K562 (cell line): Measurements from ENCODE around the gene GALE. TPM values are rescaled to one million over a fixed set of nuclear protein-coding genes. Genes with fewer than 3 reads are reported as not detected.

ENCODE experiments used
- ATAC-seq: fragments of 200-7000 bp; cut with Tn5 transposase; 3 replicates; pipeline ENCODE4 v1.9.1; 2020; ENCODE audit warnings: moderate library complexity
- BruUV-seq: library from RNA; stranded (reverse); fragments of 400-500 nt; replicated peaks from 2 replicates; lab custom pipeline; 2021; lab: Mats Ljungman, UMichigan
- CTCF ChIA-PET: fragments of 300-600 bp; formaldehyde crosslinking; extraction: SDS; loops from one replicate; lab custom pipeline; 2021; ENCODE audit warnings: low intra/inter-chr PET ratio; lab: Yijun Ruan, JAX
- POLR2A ChIA-PET: fragments of 300-600, 350-650 bp; sonication (Branson Sonifier 250); formaldehyde crosslinking; extraction: SDS; loops from one replicate; lab custom pipeline; 2021; ENCODE audit warnings: antibody characterized with exemption, inconsistent platforms; lab: Yijun Ruan, JAX
- DNase-seq, 4 experiments: peaks; one replicate each; pipeline versions ENCODE4 v3.0.0 to v3.0.0-alpha.2; 2011 to 2018; ENCODE audit warnings: low spot score in 3 of 4, mixed read lengths in 3 of 4; ENCODE audit errors: extremely low read depth in 1 of 4
- FAIRE-seq: peaks from 2 replicates; lab custom pipeline; 2011; peaks lifted over from hg19 to GRCh38; lab: Jason Lieb, UNC
- H2AFZ ChIP-seq: 2 replicates; pipeline ENCODE4 v1.6.0; 2011; ENCODE audit warnings: low read depth, low read length, control low read depth, inconsistent platforms
- H3K27ac ChIP-seq: fragments of 200-600 bp; 3 replicates; pipeline ENCODE4 v1.8.0; 2011; ENCODE audit warnings: low read depth, mild to moderate bottlenecking, control low read depth, inconsistent platforms, low read length, moderate library complexity, mixed read lengths; ENCODE audit errors: extremely low read depth
- H3K27me3 ChIP-seq, 2 experiments: fragments of 300-600 bp in 1 of 2; 2 replicates in 1 of 2; 3 replicates in 1 of 2; pipeline versions ENCODE4 v1.6.0 to v1.8.0; 2011; ENCODE audit warnings: inconsistent platforms in 2 of 2, low read length in 2 of 2, mild to moderate bottlenecking in 1 of 2, mixed read lengths in 1 of 2, moderate library complexity in 1 of 2; ENCODE audit not compliant: control insufficient read depth in 2 of 2, insufficient read depth in 2 of 2
- H3K36me3 ChIP-seq: fragments of 300-600 bp; 3 replicates; pipeline ENCODE4 v1.8.0; 2011; ENCODE audit warnings: mild to moderate bottlenecking, low read length, inconsistent platforms; ENCODE audit not compliant: control insufficient read depth, insufficient read depth
- H3K4me1 ChIP-seq, 2 experiments: fragments of 200-600 bp in 1 of 2; replicated peaks in 1 of 2; 2 replicates in 1 of 2; 3 replicates in 1 of 2; pipeline versions ENCODE4 v1.5.1 to v1.8.0; 2011; ENCODE audit warnings: inconsistent platforms in 2 of 2, low read length in 2 of 2, mild to moderate bottlenecking in 1 of 2, mixed read lengths in 1 of 2, moderate library complexity in 1 of 2; ENCODE audit not compliant: control insufficient read depth in 2 of 2, insufficient read depth in 2 of 2
- H3K4me2 ChIP-seq: 2 replicates; pipeline ENCODE4 v1.6.1; 2011; ENCODE audit warnings: low read length, control low read depth, inconsistent platforms, mixed read lengths; ENCODE audit not compliant: insufficient read depth
- H3K4me3 ChIP-seq: fragments of 200-600 bp; sonication (generic), shearing (Covaris generic); 2 replicates; pipeline ENCODE4 v1.5.1; 2016; ENCODE audit warnings: control low read depth, inconsistent platforms
- H3K79me2 ChIP-seq: fragments of 200-600 bp; 3 replicates; pipeline ENCODE4 v1.8.0; 2011; ENCODE audit warnings: low read length, inconsistent platforms; ENCODE audit not compliant: control insufficient read depth, insufficient read depth
- H3K9ac ChIP-seq, 2 experiments: 2 replicates each; pipeline versions ENCODE4 v1.6.0 to v1.6.1; 2011; ENCODE audit warnings: low read depth in 2 of 2, low read length in 2 of 2, control low read depth in 1 of 2, inconsistent platforms in 1 of 2, mild to moderate bottlenecking in 1 of 2, mixed read lengths in 1 of 2; ENCODE audit not compliant: insufficient read depth in 1 of 2
- H3K9me1 ChIP-seq: one replicate; pipeline ENCODE4 v1.6.0; 2011; ENCODE audit warnings: inconsistent platforms, mild to moderate bottlenecking, low read length, moderate library complexity; ENCODE audit not compliant: control insufficient read depth, insufficient read depth
- H3K9me3 ChIP-seq: replicated peaks from 2 replicates; pipeline ENCODE4 v1.5.1; 2011; ENCODE audit warnings: low read depth, low read length, inconsistent platforms; ENCODE audit not compliant: control insufficient read depth, insufficient read depth
- H4K20me1 ChIP-seq: replicated peaks from 2 replicates; pipeline ENCODE4 v1.6.1; 2011; ENCODE audit warnings: low read length, inconsistent platforms, mixed read lengths; ENCODE audit not compliant: control insufficient read depth, insufficient read depth
- EP400 ChIP-seq: fragments of 450-650 bp; IDR thresholded peaks from 2 replicates; pipeline ENCODE4 v1.6.1; 2017; ENCODE audit warnings: antibody characterized with exemption, mild to moderate bottlenecking, moderate library complexity
- ERF ChIP-seq: fragments of 450-650 bp; formaldehyde crosslinking; IDR thresholded peaks from 2 replicates; pipeline ENCODE4 v1.4.0; 2020; ENCODE audit warnings: mild to moderate bottlenecking, mixed read lengths
- FOXA3 ChIP-seq, 2 experiments: fragments of 450-650 bp in 1 of 2; sonication (generic) in 1 of 2; formaldehyde crosslinking; IDR thresholded peaks in 1 of 2; conservative IDR thresholded peaks in 1 of 2; 2 replicates each; pipeline versions ENCODE4 v1.4.0 to v1.8.0; 2020 to 2022; ENCODE audit warnings: mild to moderate bottlenecking in 2 of 2, missing genetic modification reagents in 1 of 2
- HCFC1 ChIP-seq: IDR thresholded peaks from 2 replicates; pipeline ENCODE4 v1.6.1; 2012; ENCODE audit warnings: low read depth, low read length, improper control_type of control experiment
- KLF16 ChIP-seq: IDR thresholded peaks from 2 replicates; pipeline ENCODE4 v1.6.1; 2016; ENCODE audit warnings: antibody characterized with exemption
- MCM7 ChIP-seq, 2 experiments: fragments of 450-650 bp; IDR thresholded peaks; 2 replicates each; pipeline ENCODE4 v1.6.1; 2016 to 2018
- NCOA2 ChIP-seq, 2 experiments: fragments of 450-650 bp; IDR thresholded peaks; 2 replicates each; pipeline ENCODE4 v1.6.1; 2018; ENCODE audit warnings: mild to moderate bottlenecking in 2 of 2, moderate library complexity in 1 of 2; ENCODE audit not compliant: partially characterized antibody in 2 of 2
- SAFB2 ChIP-seq: fragments of 200-400 bp; formaldehyde crosslinking; IDR thresholded peaks from 2 replicates; pipeline ENCODE4 v1.6.1; 2018; ENCODE audit warnings: borderline replicate concordance, low read length, low read depth, moderate library complexity; ENCODE audit not compliant: severe bottlenecking
- SMARCE1 ChIP-seq: fragments of 450-650 bp; IDR thresholded peaks from 2 replicates; pipeline ENCODE4 v1.7.1; 2016; ENCODE audit warnings: mild to moderate bottlenecking
- SPI1 ChIP-seq: IDR thresholded peaks from 2 replicates; pipeline ENCODE4 v1.6.1; 2011; ENCODE audit warnings: low read depth, low read length, control low read depth, borderline replicate concordance
- TCF3 ChIP-seq: sonication (generic); formaldehyde crosslinking; IDR thresholded peaks from 2 replicates; pipeline ENCODE4 v1.4.0; 2020; ENCODE audit warnings: mild to moderate bottlenecking, missing genetic modification reagents
- ZNF12 ChIP-seq: sonication (generic); formaldehyde crosslinking; IDR thresholded peaks from 2 replicates; pipeline ENCODE4 v1.4.0; 2020; ENCODE audit warnings: mild to moderate bottlenecking, missing genetic modification reagents
- WGBS: fragments of 100-300 bp; shearing (Covaris generic); methylation state at CpG from one replicate; pipeline ENCODE4 v1.1.6; 2016; ENCODE audit warnings: low coverage, mixed read lengths; ENCODE audit not compliant: insufficient coverage; ENCODE audit errors: missing lambda C conversion rate; 5-methylcytosine and 5-hydroxymethylcytosine counted together
- in situ Hi-C: fragments of 300-500 bp; cut with MboI; formaldehyde crosslinking; loops from 4 replicates; pipeline ENCODE4 v1.15.0; 2018; ENCODE audit warnings: inconsistent platforms, mixed read lengths
- intact Hi-C: fragments of 100-400 bp; cut with micrococcal nuclease; formaldehyde crosslinking; loops from 2 replicates; pipeline ENCODE4 v1.14.2; 2022
- polyA plus RNA-seq, 8 experiments: library from polyadenylated mRNA; depleted of rRNA in 4 of 8; stranded (reverse) in 5 of 8; unstranded in 3 of 8; fragments of >200 nt; fragmentation: Nextera tagmentation in 2 of 8; fragmentation: Illumina TruSeq in 1 of 8; extraction: Ambion mirVana in 2 of 8; extraction: Trizol in 1 of 8; gene quantifications; 2 replicates each; pipeline versions ENCODE4 v1.2.1 to v1.2.3, GENCODE V29; 2011 to 2014; ENCODE audit warnings: inconsistent platforms in 1 of 8, missing spikeins in 1 of 8
- total RNA-seq, 7 experiments: library from RNA; depleted of rRNA in 6 of 7; stranded (reverse); fragments of >200 nt in 6 of 7; fragmentation: Illumina TruSeq in 2 of 7; extraction: Trizol in 2 of 7; gene quantifications; 2 replicates each; pipeline versions ENCODE4 v1.2.1 to v1.2.3, GENCODE V29; 2011 to 2021; ENCODE audit warnings: low replicate concordance in 1 of 7

The GALE gene
- total and polyA plus RNA-seq, 9 of the 15 experiments (the other 6 are each of a cell fraction or from before 2014, with no cell fraction given), result 8.4 to 139 (median 88.3) TPM

DNA sequence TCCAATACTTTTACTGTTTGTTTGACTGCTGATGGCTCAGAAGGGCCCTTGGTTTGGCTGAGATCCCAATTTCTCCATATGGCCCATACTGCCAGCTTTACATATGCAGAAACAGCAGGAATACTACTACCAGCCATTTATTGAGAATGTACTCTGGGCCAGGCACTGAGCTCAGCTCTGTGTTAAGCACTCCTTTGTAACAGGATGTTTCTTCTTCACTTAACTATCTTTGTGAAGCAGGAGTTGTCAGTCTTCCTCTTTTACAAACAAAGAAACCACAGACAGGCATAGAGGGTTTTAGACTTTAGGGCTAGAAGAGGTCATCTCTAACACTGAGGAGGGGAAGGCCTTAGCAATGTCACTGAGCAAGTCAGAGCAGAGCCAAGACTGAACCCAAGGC is 16.4 kb upstream of the GALE start:
- no peaks in the 10 kb centered on the region for H3K27me3 ChIP-seq
- H3K4me1 ChIP-seq, result no peaks in the 10 kb centered on the region; a peak in 1 of 5 replicates
- peak; percentile 34 for ATAC-seq
- H3K4me2 ChIP-seq, result no peak overlapping the region
- peak in 1 of 2 experiments; percentile 43; a peak in 1 of 4 replicates for TF ChIP-seq FOXA3 (CRISPR knock-in tag; conservative IDR thresholded peaks at IDR 0.05 in 1 of 2, IDR thresholded peaks at IDR 0.05 in 1 of 2)
- peak; percentile 58 for TF ChIP-seq SPI1
- TF ChIP-seq EP400, result no peak
- peak; percentile 62 for TF ChIP-seq TCF3 (CRISPR knock-in tag)
- TF ChIP-seq KLF16, result no peak
- TF ChIP-seq ERF (CRISPR knock-in tag), result 0 out of 2 replicates have a peak, but pooled peaks have one; percentile 17
- no peak for DNase-seq
- H3K9me3 ChIP-seq, result no peaks in the 10 kb centered on the region
- H3K27ac ChIP-seq, result no peak overlapping the region
- FAIRE-seq, result no peak
- CTCF ChIA-PET, result no interaction called here
- intact Hi-C loops, result no loop called here
- no peaks in the 10 kb centered on the region for H3K79me2 ChIP-seq
- no TSS peak for BruUV-seq
- no peak overlapping the region for H3K4me3 ChIP-seq
- no peak overlapping the region for H2AFZ ChIP-seq
- peaks cover 25% of the 10 kb centered on the region; the same call in 2 of the 3 replicates for H3K36me3 ChIP-seq
- no peaks in the 10 kb centered on the region for H3K9me1 ChIP-seq
- in situ Hi-C loops, result no loop called here
- H4K20me1 ChIP-seq, result no peaks in the 10 kb centered on the region
- no peak overlapping the region for H3K9ac ChIP-seq
- POLR2A ChIA-PET, result interaction anchor here (0.7 to 1.3 kb wide), 4 partner anchors 8 to 50 kb away, joined by 3 to 4 read pairs (median 4); partner anchors contain the start of gene HMGCL

DNA sequence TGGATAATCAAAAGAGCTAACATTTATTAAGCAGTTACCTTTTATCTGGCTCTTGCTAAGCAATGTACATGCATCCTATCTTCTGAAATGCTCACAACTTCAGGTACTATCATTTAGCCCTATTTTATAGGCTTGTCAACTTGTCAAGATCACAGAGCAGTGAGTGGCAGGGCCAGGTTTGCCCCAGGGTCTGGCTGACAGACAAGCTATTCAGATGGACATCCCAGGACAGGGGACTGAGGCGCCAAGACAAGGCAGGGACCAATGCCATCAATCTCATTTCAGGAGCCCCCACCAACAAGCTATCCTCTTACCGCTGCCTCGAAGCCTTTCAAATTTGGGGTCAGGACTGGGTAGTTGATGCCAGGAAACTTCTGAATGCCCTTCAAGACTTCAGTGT is 15.8 kb upstream of the GALE start:
- BruUV-seq, result no TSS peak
- Histone ChIP-seq H3K27me3 (no peaks in the 10 kb centered on the region), H3K4me1 (no peaks in the 10 kb centered on the region; a peak in 1 of 5 replicates), H3K9me1 (no peaks in the 10 kb centered on the region), H3K4me2 (no peak overlapping the region), H2AFZ (no peak overlapping the region), H3K27ac (no peak overlapping the region), H3K79me2 (no peaks in the 10 kb centered on the region), H3K4me3 (no peak overlapping the region), H3K9me3 (no peaks in the 10 kb centered on the region), H4K20me1 (no peaks in the 10 kb centered on the region), H3K9ac (peak overlapping the region in 1 of 2 experiments; percentile 29; a peak in 1 of 4 replicates), H3K36me3 (peaks cover 25% of the 10 kb centered on the region; the same call in 2 of the 3 replicates)
- in situ Hi-C loops, result no loop called here
- ChIA-PET CTCF (no interaction called here), POLR2A (interaction anchor here (0.7 to 1.3 kb wide), 5 partner anchors 9 to 51 kb away, joined by 3 to 4 read pairs (median 3); partner anchors contain the start of gene HMGCL)
- FAIRE-seq (no peak), ATAC-seq (no peak), DNase-seq (no peak)
- intact Hi-C loops, result no loop called here
- WGBS, result 64% methylated on average over 3 of the region's 3 CpGs
- TF ChIP-seq HCFC1, result no peak
- TF ChIP-seq SMARCE1, result no peak
- no peak for TF ChIP-seq SAFB2
- no peak for TF ChIP-seq ZNF12 (CRISPR knock-in tag)
- TF ChIP-seq NCOA2 (IDR thresholded peaks at IDR 0.05; ENCODE audit: partially characterized antibody in 2 of 2), result no peak
- no peak for TF ChIP-seq MCM7 (IDR thresholded peaks at IDR 0.05)
